ENCODE measurements around the gene FAAH.

FAAH gene

DNA sequence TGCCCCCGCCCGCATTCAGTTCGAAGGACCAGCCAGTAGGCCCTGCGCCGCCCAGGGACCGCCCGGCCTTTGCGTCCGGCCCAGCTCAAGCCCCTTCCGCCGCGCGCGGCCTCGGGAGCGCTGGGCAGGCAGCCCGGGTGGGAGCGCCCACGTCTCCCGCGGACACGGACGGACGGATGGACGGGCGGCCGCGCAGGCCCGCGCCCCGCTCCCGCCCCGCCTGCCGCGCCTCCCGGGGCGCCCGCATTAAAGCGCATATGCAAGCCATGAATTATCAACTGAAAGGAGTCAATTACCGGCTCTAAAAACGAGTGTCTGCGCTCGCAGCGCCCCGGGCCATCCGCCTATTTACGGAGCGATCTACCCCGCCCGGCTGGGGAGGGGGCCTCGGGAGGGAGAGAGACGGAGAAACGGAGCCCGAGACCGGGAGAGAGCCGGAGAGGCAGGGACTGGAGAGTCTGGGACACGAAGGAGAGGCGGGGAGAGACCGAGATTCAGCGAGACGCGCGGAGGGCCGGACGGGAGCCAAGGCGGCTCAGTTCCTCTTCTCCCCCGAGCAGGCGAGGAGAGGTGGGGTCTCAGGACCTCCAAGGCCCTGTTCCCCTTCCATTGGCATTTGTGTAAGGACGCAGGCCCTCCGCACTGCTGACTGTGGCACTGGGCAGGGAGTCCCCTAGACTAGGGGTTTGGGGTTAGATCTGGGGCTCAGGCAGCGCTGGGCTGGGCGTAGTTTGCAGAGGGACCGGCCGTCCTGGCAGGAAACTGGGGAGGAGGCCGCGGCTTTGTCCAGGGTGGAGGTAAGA, 54.2 kb downstream of the FAAH start:
- no peak overlapping the region for H3K4me3 ChIP-seq (ENCODE audit: low read depth, low read length)
- TF ChIP-seq, protein P1, sequence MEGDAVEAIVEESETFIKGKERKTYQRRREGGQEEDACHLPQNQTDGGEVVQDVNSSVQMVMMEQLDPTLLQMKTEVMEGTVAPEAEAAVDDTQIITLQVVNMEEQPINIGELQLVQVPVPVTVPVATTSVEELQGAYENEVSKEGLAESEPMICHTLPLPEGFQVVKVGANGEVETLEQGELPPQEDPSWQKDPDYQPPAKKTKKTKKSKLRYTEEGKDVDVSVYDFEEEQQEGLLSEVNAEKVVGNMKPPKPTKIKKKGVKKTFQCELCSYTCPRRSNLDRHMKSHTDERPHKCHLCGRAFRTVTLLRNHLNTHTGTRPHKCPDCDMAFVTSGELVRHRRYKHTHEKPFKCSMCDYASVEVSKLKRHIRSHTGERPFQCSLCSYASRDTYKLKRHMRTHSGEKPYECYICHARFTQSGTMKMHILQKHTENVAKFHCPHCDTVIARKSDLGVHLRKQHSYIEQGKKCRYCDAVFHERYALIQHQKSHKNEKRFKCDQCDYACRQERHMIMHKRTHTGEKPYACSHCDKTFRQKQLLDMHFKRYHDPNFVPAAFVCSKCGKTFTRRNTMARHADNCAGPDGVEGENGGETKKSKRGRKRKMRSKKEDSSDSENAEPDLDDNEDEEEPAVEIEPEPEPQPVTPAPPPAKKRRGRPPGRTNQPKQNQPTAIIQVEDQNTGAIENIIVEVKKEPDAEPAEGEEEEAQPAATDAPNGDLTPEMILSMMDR (IDR thresholded peaks at IDR 0.05; ENCODE audit: control insufficient read depth, extremely low read depth, insufficient read depth): no peak
- no peak for DNase-seq (ENCODE audit: low read depth)

DNA sequence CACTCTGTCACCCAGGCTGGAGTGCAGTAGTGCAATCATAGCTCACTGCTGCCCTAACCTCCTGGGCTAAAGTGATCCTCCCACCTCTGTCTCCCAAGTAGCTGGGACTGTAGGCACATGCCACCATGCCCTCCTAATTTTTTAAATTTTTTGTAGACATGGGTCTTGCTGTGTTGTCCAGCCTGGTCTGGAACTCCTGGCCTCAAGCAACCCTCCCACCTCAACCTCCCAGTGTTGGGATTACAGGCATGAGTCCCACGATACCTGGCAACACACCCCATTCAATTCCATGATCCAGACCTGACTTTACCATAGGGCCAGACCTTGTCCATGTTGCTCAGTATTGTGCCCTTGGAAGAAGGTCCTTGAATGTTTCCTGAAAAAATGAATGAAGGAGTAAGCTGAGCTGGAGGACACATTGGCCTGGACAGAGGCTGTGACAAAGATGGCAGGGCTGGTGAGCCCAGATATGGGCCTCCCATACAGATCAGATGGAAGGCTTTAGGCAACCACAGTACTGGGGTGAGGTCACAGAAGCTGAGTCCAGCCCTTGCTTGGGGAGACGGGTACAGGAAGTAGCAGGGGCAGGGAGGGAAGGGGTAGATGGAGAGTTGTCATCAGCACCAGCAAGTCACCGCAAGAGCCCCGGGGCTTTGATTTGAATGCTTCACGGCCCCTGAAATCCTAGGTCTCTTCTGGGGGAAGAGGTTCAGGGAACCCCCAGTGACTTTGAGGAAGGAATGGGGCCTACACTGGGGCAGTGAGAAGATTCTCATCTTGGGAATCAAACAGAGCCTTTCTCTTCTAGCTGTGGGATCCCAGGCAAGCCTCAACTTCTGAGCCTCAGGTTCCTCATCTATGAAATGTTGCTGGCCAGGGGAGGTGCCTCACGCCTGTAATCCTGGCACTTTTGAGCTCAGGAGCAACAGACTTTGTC, 55.4 kb downstream of the FAAH start:
- H3K4me3 ChIP-seq (ENCODE audit: low read depth, low read length): no peak overlapping the region
- TF ChIP-seq, protein P1 (IDR thresholded peaks at IDR 0.05; ENCODE audit: control insufficient read depth, extremely low read depth, insufficient read depth): no peak
- no peak for DNase-seq (ENCODE audit: low read depth)

DNA sequence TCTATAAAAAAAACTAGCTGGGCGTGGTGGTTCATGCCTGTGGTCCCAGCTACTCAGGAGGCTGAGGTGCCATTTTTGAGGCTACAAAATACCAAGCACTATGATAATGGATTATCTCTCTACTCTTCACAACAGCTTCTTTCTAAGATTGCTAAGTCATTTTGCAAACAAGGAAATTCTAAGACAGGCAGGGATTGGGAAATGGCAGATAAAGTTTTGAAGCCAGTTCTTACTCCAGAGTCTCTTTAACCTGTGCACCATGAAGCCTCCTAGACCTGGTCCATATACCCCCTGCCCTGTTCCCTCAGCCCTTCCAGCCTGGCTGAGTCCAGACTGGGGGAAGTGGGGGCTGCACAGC, 56.0 kb downstream of the FAAH start:
- DNase-seq (ENCODE audit: low read depth): no peak
- H3K4me3 ChIP-seq (ENCODE audit: low read depth, low read length): no peak overlapping the region
- TF ChIP-seq, protein P1 (IDR thresholded peaks at IDR 0.05; ENCODE audit: control insufficient read depth, extremely low read depth, insufficient read depth): no peak

GRCh38 chr1:46451948-46452930, 58.1 kb downstream of the FAAH start:
- H3K4me3 ChIP-seq (ENCODE audit: low read depth, low read length): no peak overlapping the region
- no peak for DNase-seq (ENCODE audit: low read depth)
- TF ChIP-seq, protein P1 (IDR thresholded peaks at IDR 0.05; ENCODE audit: control insufficient read depth, extremely low read depth, insufficient read depth): no peak

GRCh38 chr1:46452931-46453325, 58.8 kb downstream of the FAAH start:
- no peak for DNase-seq (ENCODE audit: low read depth)
- no peak overlapping the region for H3K4me3 ChIP-seq (ENCODE audit: low read depth, low read length)
- TF ChIP-seq, protein P1 (IDR thresholded peaks at IDR 0.05; ENCODE audit: control insufficient read depth, extremely low read depth, insufficient read depth): no peak

- no peak overlapping the region for H3K4me3 ChIP-seq (ENCODE audit: low read depth, low read length)
- TF ChIP-seq, protein P1 (IDR thresholded peaks at IDR 0.05; ENCODE audit: control insufficient read depth, extremely low read depth, insufficient read depth): no peak
- no peak for DNase-seq (ENCODE audit: low read depth)
Observed at GRCh38 chr1:46453449-46453848, 59.3 kb downstream of the FAAH start.
